ENCODE results near the gene ISY1. TPM values are rescaled to one million over a fixed set of nuclear protein-coding genes. Genes with fewer than 3 reads are reported as not detected.
A peak's percentile ranks its signal among the peaks of the same experiment; 100 is the strongest.
"Not testable (repeated sequence)": the region's sequence is repeated elsewhere in the genome, so short reads cannot be mapped to it uniquely, and the experiment has no call there.

ISY1 gene
- total RNA-seq, 1 experiment from 2014 or later: 43.6 TPM

DNA sequence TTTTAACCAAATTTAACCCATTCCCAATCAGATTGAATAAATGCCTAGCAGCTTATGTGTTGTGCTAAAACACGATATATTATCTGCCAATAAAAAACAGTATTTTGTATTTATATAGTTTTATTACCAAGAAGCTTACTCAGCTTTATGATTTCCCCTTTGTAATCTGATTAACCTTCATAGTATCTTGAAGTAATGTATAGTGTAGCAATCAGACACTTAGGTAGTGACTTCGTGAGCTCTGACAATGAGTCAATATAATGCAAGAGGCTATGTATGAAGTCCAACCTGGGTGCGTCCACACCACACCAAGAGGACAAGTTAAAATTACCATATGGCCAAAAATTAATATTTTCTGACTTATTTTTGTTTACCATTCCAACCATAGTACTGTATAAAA lies 24.9 kb upstream of the ISY1 start:
- H3K79me2 ChIP-seq (ENCODE audit: insufficient read depth, low read length): peaks cover 52% of the 10 kb centered on the region
- BruUV-seq (replicated peaks): no TSS peak
- H3K4me3 ChIP-seq (replicated peaks in 1 of 2; ENCODE audit: low read depth in 1 of 2, low read length in 2 of 2): no peak overlapping the region
- intact Hi-C loops (cut with micrococcal nuclease): loop anchor here (2.0 kb wide), 1 partner anchor 25 kb away; no protein-coding TSS in a partner anchor
- no peak overlapping the region for H2AFZ ChIP-seq (ENCODE audit: low read depth, low read length, poor library complexity, severe bottlenecking)
- H3K9me3 ChIP-seq (ENCODE audit: control insufficient read depth in 1 of 2, insufficient read depth in 1 of 2, low read depth in 1 of 2, low read length in 2 of 2): no peaks in the 10 kb centered on the region
- ATAC-seq (no peak), DNase-seq (ENCODE audit: low read depth, low spot score) (no peak)
- peaks cover 14% of the 10 kb centered on the region; the same call in 1 of the 2 replicates for H4K20me1 ChIP-seq (ENCODE audit: insufficient read depth)
- H3K27me3 ChIP-seq (ENCODE audit: insufficient read depth, low read length): no peaks in the 10 kb centered on the region
- POLR2A ChIA-PET: interaction anchor here (0.7 to 1.6 kb wide), 4 partner anchors 10 to 131 kb away, joined by 3 to 7 read pairs (median 3); a partner anchor contains a TSS
- H3K27ac ChIP-seq (ENCODE audit: low read depth, low read length): no peak overlapping the region
- RAD21 ChIA-PET (ENCODE audit: low non-redundant PET in 1 of 2, low total read pairs in 2 of 2, uncharacterized antibody in 2 of 2, unreplicated experiment in 2 of 2): interaction anchor here in 1 of 2 experiments (1.0 kb wide), 1 partner anchor 60 kb away, joined by 3 read pairs; no protein-coding TSS in a partner anchor
- peak overlapping the region; percentile 84; the same call in 1 of the 2 replicates for H3K4me2 ChIP-seq (ENCODE audit: low read length)
- TF ChIP-seq ZNF274 (IDR thresholded peaks at IDR 0.05; ENCODE audit: low read depth, low read length) (no peak), CEBPB (IDR thresholded peaks at IDR 0.05; ENCODE audit: low read depth) (no peak), FOSL1 (IDR thresholded peaks at IDR 0.05; ENCODE audit: low read depth) (no peak), YY1 (IDR thresholded peaks at IDR 0.05; ENCODE audit: extremely low read depth, insufficient replicate concordance, low read depth, low read length) (no peak), SIN3A (IDR thresholded peaks at IDR 0.05; ENCODE audit: low read depth) (no peak), SRF (IDR thresholded peaks at IDR 0.05; ENCODE audit: low read depth) (no peak), CBX3 (IDR thresholded peaks at IDR 0.05; ENCODE audit: low read depth) (no peak), EZH2 (IDR thresholded peaks at IDR 0.05) (no peak), RAD21 (IDR thresholded peaks at IDR 0.05; ENCODE audit: low read depth) (no peak)
- TF ChIP-seq, protein P1, sequence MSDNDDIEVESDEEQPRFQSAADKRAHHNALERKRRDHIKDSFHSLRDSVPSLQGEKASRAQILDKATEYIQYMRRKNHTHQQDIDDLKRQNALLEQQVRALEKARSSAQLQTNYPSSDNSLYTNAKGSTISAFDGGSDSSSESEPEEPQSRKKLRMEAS (IDR thresholded peaks at IDR 0.05): no peak
- TF ChIP-seq, protein P2, sequence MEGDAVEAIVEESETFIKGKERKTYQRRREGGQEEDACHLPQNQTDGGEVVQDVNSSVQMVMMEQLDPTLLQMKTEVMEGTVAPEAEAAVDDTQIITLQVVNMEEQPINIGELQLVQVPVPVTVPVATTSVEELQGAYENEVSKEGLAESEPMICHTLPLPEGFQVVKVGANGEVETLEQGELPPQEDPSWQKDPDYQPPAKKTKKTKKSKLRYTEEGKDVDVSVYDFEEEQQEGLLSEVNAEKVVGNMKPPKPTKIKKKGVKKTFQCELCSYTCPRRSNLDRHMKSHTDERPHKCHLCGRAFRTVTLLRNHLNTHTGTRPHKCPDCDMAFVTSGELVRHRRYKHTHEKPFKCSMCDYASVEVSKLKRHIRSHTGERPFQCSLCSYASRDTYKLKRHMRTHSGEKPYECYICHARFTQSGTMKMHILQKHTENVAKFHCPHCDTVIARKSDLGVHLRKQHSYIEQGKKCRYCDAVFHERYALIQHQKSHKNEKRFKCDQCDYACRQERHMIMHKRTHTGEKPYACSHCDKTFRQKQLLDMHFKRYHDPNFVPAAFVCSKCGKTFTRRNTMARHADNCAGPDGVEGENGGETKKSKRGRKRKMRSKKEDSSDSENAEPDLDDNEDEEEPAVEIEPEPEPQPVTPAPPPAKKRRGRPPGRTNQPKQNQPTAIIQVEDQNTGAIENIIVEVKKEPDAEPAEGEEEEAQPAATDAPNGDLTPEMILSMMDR (IDR thresholded peaks at IDR 0.05 in 2 of 3, conservative IDR thresholded peaks at IDR 0.05 in 1 of 3; ENCODE audit: borderline replicate concordance in 1 of 3, insufficient read depth in 1 of 3, low read depth in 2 of 3, low read length in 2 of 3): no peak
- TF ChIP-seq, protein P3, sequence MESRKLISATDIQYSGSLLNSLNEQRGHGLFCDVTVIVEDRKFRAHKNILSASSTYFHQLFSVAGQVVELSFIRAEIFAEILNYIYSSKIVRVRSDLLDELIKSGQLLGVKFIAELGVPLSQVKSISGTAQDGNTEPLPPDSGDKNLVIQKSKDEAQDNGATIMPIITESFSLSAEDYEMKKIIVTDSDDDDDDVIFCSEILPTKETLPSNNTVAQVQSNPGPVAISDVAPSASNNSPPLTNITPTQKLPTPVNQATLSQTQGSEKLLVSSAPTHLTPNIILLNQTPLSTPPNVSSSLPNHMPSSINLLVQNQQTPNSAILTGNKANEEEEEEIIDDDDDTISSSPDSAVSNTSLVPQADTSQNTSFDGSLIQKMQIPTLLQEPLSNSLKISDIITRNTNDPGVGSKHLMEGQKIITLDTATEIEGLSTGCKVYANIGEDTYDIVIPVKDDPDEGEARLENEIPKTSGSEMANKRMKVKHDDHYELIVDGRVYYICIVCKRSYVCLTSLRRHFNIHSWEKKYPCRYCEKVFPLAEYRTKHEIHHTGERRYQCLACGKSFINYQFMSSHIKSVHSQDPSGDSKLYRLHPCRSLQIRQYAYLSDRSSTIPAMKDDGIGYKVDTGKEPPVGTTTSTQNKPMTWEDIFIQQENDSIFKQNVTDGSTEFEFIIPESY (IDR thresholded peaks at IDR 0.05; ENCODE audit: extremely low read depth, insufficient replicate concordance, low read length): no peak
- TF ChIP-seq, protein P4, sequence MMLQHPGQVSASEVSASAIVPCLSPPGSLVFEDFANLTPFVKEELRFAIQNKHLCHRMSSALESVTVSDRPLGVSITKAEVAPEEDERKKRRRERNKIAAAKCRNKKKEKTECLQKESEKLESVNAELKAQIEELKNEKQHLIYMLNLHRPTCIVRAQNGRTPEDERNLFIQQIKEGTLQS (IDR thresholded peaks at IDR 0.05): no peak
- CTCF ChIA-PET: interaction anchor here (2.2 kb wide), 1 partner anchor 59 kb away, joined by 8 read pairs; no protein-coding TSS in a partner anchor
- peaks cover 7 to 22% of the 10 kb centered on the region in 2 experiments for H3K4me1 ChIP-seq (ENCODE audit: control insufficient read depth in 1 of 2, insufficient read depth in 2 of 2, low read length in 2 of 2)
- no peaks in the 10 kb centered on the region for H3K9me2 ChIP-seq (ENCODE audit: insufficient read depth)
- H3K36me3 ChIP-seq (ENCODE audit: control insufficient read depth in 1 of 2, insufficient read depth in 2 of 2, low read length in 2 of 2): no peaks in the 10 kb centered on the region
- no peak overlapping the region for H3K9ac ChIP-seq (ENCODE audit: low read length)

DNA sequence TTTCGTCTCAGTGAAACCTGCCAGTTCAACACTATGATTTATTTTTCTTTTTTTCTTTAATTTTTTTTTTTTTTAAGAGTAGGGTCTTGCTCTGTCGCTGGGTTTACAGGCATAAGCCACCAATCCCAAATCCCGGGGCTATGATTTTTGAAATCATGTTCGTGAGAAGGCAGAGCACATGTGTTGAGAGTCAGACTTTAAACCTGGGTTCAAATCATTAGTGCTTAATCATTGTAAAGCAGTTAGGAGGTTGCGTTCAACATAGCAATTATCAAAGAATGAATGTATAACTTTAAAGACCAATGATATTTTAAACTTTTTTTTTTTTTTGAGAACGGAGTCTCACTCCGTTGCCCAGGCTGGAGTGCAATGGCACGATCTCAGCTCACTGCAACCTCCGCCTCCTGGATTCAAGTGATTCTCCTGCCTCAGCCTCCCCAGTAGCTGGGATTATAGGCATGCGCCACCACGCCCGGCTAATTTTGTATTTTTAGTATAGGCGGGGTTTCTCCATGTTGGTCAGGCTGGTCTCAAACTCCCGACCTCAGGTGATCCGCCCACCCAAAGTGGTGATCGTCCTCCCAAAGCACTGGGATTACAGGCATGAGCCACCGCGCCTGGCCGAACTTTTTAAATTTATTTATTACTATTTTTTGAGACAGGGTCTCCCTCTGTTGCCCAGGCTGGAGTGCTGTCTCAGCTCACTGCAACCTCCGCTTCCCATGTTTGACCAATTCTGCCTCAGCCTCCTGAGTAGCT lies 24.1 kb upstream of the ISY1 start:
- peak overlapping the region; percentile 100 for H3K9ac ChIP-seq (ENCODE audit: low read length)
- peaks cover 60% of the 10 kb centered on the region for H3K79me2 ChIP-seq (ENCODE audit: insufficient read depth, low read length)
- H3K9me2 ChIP-seq (ENCODE audit: insufficient read depth); DNase-seq (ENCODE audit: low read depth, low spot score); H2AFZ ChIP-seq (ENCODE audit: low read depth, low read length, poor library complexity, severe bottlenecking); H3K36me3 ChIP-seq (ENCODE audit: control insufficient read depth in 1 of 2, insufficient read depth in 2 of 2, low read length in 2 of 2); H3K9me3 ChIP-seq (ENCODE audit: control insufficient read depth in 1 of 2, insufficient read depth in 1 of 2, low read depth in 1 of 2, low read length in 2 of 2); H3K27me3 ChIP-seq (ENCODE audit: insufficient read depth, low read length); BruUV-seq (replicated peaks); ATAC-seq: not testable (repeated sequence)
- ChIA-PET CTCF (interaction anchor here (2.2 kb wide), 1 partner anchor 60 kb away, joined by 8 read pairs; no protein-coding TSS in a partner anchor), RAD21 (ENCODE audit: low non-redundant PET in 1 of 2, low total read pairs in 2 of 2, uncharacterized antibody in 2 of 2, unreplicated experiment in 2 of 2) (interaction anchor here in 1 of 2 experiments (1.7 kb wide), 1 partner anchor 61 kb away, joined by 3 read pairs; no protein-coding TSS in a partner anchor), POLR2A (interaction anchor here (1.3 to 1.6 kb wide), 3 partner anchors 10 to 132 kb away, joined by 3 to 7 read pairs (median 3); a partner anchor contains a TSS)
- peaks cover 7 to 28% of the 10 kb centered on the region in 2 experiments for H3K4me1 ChIP-seq (ENCODE audit: control insufficient read depth in 1 of 2, insufficient read depth in 2 of 2, low read length in 2 of 2)
- H4K20me1 ChIP-seq (ENCODE audit: insufficient read depth): peaks cover 22% of the 10 kb centered on the region
- peak overlapping the region; percentile 73 to 99 for H3K4me3 ChIP-seq (replicated peaks in 1 of 2; ENCODE audit: low read depth in 1 of 2, low read length in 2 of 2)
- intact Hi-C loops (cut with micrococcal nuclease): loop anchor here (2.0 to 5.0 kb wide), 2 partner anchors 26 to 42 kb away; no protein-coding TSS in a partner anchor
- peak overlapping the region; percentile 99; the same call in 1 of the 2 replicates for H3K27ac ChIP-seq (ENCODE audit: low read depth, low read length)
- H3K4me2 ChIP-seq (ENCODE audit: low read length): peak overlapping the region; percentile 84

All from HCT116 (cell line).